GM18498 (cell line): ENCODE measurements around the gene MUS81.

Experiments
- ATAC-seq: cut with Tn5 transposase; IDR thresholded peaks from one replicate; pipeline ENCODE4 v1.9.1; 2021; ENCODE audit warnings: mild to moderate bottlenecking, moderate library complexity; ENCODE audit not compliant: unreplicated experiment

The MUS81 gene

DNA sequence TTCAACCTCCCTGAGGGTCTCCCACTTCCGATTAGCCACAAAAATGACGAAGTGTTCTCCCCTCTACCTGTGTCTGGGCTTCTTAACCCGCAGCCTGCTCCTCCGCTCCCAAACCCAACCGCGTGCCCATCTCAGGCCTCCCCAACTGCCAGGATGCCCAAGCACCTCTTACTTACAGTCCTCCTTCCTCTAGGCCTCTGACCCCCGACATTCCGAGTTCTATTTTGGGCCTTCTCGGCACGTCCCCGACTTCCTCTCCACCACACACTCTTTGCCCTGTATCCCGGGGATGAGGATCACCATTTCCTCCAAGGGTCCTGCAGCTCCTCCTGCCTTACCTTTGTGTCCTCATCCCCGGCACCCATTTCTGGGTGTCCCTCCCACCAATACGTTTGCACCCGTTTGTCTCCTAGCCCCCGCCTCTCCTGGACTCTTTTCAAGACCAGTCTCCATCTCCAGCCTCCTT lies 388 bp upstream of the MUS81 start:
- ATAC-seq = no peak

- no peak for ATAC-seq
Measured at GRCh38 chr11:65861165-65861505, 902 bp downstream of the MUS81 start.

- ATAC-seq = no peak
Measured at GRCh38 chr11:65861533-65862183, 1.4 kb downstream of the MUS81 start.

DNA sequence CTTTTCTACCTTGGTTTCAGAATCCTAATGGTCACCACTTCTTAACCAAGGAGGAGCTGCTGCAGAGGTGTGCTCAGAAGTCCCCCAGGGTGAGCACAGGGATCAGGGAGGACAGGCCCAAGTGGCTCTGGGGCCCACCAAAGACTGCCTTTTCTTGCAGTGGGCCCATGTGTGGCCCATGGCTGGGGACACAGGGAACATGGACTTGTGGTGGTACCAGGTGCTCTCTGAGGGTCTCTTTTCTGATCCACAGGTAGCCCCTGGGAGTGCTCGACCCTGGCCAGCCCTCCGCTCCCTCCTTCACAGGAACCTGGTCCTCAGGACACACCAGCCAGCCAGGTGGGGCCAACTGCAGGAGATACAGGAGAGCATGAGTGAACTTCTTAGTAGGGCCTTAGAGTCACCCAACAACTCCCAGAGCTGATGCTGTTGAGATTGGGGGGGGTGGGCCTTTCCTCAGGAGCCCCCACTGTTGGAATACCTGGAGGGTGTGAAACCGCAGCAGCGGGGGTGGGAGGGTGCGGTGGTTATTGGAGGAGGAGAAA lies 2.0 kb downstream of the MUS81 start:
- ATAC-seq = no peak

DNA sequence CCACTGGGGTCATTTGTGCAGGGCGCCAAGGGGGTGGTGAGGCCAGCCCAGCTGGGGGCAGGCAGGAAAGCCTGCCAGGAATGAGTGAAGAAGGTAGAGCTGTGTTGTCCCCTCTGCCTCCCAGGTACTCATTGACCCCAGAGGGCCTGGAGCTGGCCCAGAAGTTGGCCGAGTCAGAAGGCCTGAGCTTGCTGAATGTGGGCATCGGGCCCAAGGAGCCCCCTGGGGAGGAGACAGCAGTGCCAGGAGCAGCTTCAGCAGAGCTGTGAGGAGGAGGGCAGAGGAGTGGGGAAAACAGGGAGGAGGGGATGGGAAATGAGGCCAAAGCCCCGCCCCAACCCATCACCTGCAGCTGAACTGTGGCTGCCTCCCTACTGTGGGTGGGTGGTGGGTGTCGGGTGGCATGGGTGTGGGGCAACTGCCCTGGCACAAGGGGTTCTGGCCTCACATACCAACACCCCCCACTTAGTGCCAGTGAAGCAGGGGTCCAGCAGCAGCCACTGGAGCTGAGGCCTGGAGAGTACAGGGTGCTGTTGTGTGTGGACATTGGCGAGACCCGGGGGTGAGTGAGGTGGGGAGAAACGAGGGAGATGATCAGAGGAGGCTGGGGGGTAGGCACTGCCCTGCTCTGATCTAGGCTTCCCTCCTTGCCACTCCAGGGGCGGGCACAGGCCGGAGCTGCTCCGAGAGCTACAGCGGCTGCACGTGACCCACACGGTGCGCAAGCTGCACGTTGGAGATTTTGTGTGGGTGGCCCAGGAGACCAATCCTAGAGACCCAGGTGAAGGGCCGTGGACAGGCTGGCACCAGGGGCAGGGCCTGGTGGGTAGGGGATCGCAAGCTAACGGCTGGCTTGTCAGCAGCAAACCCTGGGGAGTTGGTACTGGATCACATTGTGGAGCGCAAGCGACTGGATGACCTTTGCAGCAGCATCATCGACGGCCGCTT lies 3.0 kb downstream of the MUS81 start:
- ATAC-seq = no peak

DNA sequence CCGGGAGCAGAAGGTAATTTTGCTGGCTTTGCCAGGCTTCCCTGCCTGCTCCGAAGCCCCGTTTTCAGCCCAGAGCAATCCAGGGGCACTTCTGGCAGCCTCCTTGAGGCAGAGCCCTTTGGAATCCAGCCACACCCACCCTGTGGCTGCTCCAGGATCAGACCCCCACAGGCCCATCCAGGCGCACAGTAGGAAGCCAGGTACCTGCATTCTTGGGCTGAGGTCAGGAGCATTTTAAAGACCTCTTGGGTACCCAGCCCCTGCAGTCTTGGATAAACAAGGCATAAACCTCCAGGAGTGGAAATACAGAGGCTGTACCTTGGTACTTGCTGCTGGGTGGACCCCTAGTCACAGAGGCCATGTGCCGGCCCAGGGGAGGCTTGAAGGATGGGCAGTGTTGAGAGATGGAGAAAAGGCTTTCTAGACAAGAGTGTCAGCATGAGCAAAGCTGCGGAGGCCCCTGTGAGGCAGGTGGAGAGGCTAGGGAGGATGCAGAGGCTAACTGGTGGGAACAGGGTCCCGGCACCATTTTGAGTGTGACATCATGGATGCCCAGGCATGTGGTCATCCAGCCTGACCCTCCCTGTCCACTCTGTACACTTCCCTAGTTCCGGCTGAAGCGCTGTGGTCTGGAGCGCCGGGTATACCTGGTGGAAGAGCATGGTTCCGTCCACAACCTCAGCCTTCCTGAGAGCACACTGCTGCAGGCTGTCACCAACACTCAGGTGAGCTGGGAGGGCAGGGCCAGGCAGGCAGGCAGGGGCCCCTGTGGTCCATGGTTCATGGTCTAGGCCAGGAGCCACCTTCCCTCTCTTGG lies 3.9 kb downstream of the MUS81 start:
- ATAC-seq = no peak

DNA sequence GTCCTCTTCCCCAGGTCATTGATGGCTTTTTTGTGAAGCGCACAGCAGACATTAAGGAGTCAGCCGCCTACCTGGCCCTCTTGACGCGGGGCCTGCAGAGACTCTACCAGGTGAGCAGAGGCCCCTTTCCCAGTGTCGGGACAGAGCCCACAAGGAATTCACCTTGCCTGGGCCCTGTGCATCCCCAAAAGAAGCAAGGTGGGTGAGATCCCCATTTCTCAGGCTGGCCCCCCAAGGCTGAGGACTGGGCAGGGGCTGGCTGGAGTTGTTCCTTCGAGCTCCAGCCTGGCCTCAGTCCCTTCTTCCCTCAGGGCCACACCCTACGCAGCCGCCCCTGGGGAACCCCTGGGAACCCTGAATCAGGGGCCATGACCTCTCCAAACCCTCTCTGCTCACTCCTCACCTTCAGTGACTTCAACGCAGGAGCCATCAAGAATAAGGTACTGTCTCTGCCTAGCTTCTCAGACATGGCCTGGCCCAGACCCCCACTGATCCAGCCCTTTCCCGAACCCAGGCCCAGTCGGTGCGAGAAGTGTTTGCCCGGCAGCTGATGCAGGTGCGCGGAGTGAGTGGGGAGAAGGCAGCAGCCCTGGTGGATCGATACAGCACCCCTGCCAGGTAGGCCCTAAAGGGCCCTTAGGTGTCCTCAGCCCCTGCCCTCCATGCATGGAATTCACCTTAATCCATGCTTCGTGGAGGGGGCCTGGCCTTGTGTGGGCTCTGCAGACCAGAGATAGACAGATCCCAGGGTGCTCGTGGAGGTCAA lies 4.7 kb downstream of the MUS81 start:
- ATAC-seq = no peak

- no peak for ATAC-seq
Measured at GRCh38 chr11:65865550-65866172, 5.4 kb downstream of the MUS81 start.

GRCh38 chr11:65866509-65867283 lies 6.5 kb downstream of the MUS81 start:
- ATAC-seq = no peak

DNA sequence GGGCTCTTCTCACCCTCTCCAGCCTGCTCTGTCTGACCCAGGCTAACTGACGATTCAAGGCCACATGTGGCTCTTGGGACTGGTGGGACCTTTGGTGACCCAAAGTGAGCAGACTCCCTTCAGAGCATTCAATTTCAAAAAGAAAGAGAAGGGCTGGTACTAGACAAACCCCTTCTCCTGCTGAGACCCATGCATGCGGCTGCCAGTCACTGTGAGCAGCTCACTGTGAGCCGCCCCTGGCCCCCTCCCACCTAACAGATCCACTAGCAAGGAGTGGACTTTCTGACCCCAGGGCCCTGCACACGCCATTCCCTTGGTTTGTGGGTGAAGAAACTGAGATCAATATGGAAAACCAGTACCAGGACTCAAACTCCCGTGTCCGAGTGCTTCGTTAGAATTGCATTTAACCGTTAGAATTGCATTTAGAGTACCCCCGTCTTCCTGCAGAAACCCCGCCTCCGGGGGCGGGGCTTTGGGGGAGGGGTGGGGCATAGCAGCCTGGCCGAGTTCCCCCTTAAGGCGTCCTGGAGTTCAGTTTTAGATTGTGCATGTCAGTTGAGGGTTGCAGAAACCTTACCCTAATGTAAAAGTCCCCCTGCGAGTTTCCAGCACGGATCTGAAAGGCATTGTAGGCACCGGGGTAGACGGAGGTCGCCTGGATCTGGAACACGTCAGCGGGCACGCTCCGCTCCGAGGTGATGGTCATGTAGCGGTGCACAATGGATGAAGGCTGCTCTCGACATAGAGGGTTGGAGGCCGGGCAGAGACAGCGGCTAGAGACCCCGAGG lies 7.2 kb downstream of the MUS81 start:
- no peak for ATAC-seq

GRCh38 chr11:65868076-65868667 lies 7.9 kb downstream of the MUS81 start:
- ATAC-seq = no peak

- no peak for ATAC-seq
Measured at GRCh38 chr11:65868907-65869306, 8.7 kb downstream of the MUS81 start.

DNA sequence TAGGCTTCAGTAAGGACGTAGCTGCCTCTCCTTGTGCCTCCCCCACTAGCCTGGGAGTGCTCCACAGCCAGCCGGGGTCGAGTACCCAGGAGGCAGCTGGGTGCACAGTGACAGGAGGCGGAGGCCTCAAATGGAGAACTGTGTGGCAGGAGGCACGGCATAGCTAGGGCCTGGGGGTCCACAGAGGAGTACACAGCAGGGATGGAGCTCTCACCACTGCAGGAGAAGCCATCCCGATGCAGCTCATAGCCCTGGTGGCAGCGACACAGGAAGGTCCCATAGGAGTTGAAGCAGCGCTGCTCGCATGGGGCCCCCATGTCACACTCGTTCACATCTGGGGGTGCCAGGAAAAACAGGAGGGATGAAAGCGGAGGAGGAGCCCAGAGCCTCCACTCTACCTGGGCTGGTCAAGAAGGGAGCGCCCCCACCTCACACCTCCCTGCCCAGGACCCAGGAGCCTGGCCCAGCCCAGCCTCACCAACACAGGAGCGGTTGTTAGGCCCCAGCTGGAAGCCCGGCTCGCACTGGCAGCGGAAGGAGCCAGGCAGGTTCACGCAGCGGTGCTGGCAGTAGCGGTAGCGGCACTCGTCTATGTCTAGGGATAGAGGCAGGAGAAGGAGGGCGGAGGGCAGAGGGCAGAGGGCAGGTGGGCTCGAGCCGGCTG lies 9.5 kb downstream of the MUS81 start:
- ATAC-seq = no peak

- no peak for ATAC-seq
Measured at GRCh38 chr11:65870307-65870658, 10.1 kb downstream of the MUS81 start.

DNA sequence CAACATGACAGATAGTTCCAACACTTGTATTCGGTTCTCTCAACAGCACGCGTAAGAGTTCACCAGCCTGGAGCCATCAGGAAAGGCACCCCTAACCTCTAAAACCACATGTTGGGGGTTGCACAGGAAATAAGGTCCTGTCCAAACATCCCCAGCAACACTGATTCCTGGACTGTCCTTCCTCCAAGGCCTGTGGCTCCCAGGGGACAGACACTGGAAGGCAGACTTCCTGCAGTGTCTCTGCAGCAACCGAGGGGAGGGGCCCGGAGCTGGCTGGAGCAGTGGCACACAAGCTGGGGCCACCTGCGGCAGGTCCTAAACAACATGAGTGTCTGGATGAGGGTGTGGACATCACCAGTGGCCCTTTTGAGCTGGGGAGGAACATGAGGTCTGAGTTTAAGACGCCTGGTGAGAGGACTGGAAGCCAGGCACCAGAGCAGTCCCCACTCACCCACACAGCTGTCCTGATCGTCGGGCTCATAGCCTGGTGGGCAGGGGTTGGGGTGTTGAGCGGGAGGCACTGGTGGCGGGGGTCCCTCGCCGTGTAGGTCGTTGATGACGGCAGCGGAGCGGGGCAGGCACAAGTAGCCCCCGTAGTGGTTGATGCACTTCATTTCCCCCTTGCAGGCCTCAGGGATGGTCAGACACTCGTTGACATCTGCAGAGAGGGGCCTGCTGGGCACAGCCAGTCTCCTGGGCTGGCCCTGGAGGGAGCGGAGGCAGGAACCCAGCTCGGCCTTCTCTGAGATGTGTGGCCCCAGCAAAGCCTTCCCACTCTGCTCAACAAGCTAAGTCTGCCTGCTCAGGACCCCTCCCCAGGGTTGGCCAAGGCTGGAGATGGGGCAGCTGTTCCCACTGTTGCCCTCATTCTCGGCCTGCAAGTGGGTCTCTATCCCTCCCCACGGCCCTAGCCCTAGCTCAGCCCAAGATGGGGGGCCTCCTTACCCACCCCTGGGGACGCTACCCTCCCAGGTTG lies 10.8 kb downstream of the MUS81 start:
- ATAC-seq = no peak

DNA sequence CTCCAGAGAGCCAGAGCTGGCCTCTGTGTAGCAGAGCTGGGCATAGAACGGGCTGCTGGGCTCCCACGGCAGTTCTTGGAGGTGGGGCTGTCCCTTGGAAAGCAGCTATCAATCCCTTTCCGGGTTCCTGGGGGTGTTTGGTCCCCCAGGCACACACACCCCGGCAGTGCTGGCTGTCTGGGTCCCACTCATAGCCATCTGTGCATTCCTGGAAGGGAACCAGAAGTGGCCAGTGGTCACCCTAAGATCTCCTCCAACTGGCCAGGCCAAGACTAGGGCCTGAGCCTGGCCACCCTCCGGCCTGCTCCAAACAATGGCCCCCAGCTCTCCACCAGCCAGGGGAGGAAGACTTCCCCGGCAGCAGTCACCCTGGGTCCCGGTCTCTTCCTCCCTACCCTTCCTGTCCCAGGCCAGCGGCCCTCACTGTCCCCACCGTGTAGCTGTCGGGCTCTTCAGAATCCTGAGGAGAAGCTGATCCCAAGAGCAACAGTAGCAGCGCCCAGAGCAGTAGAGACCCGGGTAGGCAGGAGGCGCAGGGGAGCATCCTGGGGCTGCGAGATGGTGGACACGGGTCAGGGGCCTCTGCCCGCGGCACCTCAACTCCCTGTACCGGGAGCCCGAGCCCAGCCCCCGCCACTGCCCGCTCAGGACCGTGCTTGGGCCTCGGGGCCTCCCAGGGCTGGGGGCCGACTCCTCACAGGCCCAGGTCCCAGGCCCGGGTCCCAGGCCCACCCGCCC lies 11.7 kb downstream of the MUS81 start:
- ATAC-seq = no peak
